Peyer's patch (tissue), 4 donors: ENCODE data around the gene ZNF280D. TPM values are rescaled to one million over a fixed set of nuclear protein-coding genes. Genes with fewer than 3 reads are reported as not detected.

Source experiments
- DNase-seq, 3 donors: peaks; one replicate each; pipeline ENCODE4 v3.0.0-alpha.2; 2017 to 2019
- H3K27ac ChIP-seq, 4 donors: fragments of 200-600 bp; sonication (generic); one replicate each; pipeline ENCODE4 v1.5.1; 2016 to 2019
- H3K27me3 ChIP-seq, 2 donors: fragments of 200-600 bp; sonication (generic); one replicate each; pipeline ENCODE4 v1.5.1; 2019
- H3K36me3 ChIP-seq, 3 donors: fragments of 200-600 bp; sonication (generic); one replicate each; pipeline ENCODE4 v1.5.1; 2016 to 2019
- H3K4me1 ChIP-seq, 4 donors: fragments of 200-600 bp; sonication (generic); one replicate each; pipeline ENCODE4 v1.5.1; 2016 to 2019
- H3K4me3 ChIP-seq, 4 donors: fragments of 200-600 bp; sonication (generic); 1 replicate in 3 of 4; 2 replicates in 1 of 4; pipeline ENCODE4 v1.5.1; 2016 to 2019; ENCODE audit warnings: mild to moderate bottlenecking in 1 of 4
- H3K9me3 ChIP-seq, 4 donors: fragments of 200-600 bp; sonication (generic); one replicate each; pipeline ENCODE4 v1.5.1; 2016 to 2019; ENCODE audit warnings: mild to moderate bottlenecking in 1 of 4
- CTCF ChIP-seq, 6 experiments: fragments of 450-650 bp in 4 of 6; fragments of 200-600 bp in 2 of 6; sonication (generic) in 1 of 6; IDR thresholded peaks; one replicate each; pipeline ENCODE4 v1.5.1; 2017 to 2019; ENCODE audit warnings: antibody characterized with exemption in 6 of 6, mild to moderate bottlenecking in 3 of 6, moderate library complexity in 1 of 6
- POLR2A ChIP-seq, 2 donors: fragments of 450-650 bp; IDR thresholded peaks; one replicate each; pipeline ENCODE4 v1.5.1; 2017; ENCODE audit warnings: antibody characterized with exemption in 2 of 2, mild to moderate bottlenecking in 2 of 2, moderate library complexity in 2 of 2
- small RNA-seq, 2 donors: library from RNA; depleted of rRNA; stranded (forward); fragments of <200 nt; gene quantifications; one replicate each; pipeline ENCODE3, GENCODE V24; 2016
- total RNA-seq, 4 donors: library from RNA; depleted of rRNA; stranded (reverse); fragments of >200 nt; gene quantifications; one replicate each; pipeline ENCODE4 v1.1.0, GENCODE V29; 2016

Gene ZNF280D
- total RNA-seq, 4 donors from 2014 or later: 34.2 to 82.5 (median 45.1) TPM

GRCh38 chr15:56598991-56599390, 134.3 kb downstream of the ZNF280D start:
- Histone ChIP-seq H3K27ac (no peak overlapping the region), H3K9me3 (peaks cover 0 to 6% (median 0%) of the 10 kb centered on the region in 4 donors), H3K27me3 (no peaks in the 10 kb centered on the region), H3K36me3 (no peaks in the 10 kb centered on the region), H3K4me1 (no peaks in the 10 kb centered on the region), H3K4me3 (no peak overlapping the region)
- DNase-seq: no peak
- TF ChIP-seq CTCF (IDR thresholded peaks at IDR 0.05) (no peak), POLR2A (IDR thresholded peaks at IDR 0.05) (no peak)

- no peaks in the 10 kb centered on the region for H3K36me3 ChIP-seq
- DNase-seq: no peak
- H3K4me3 ChIP-seq: no peak overlapping the region
- TF ChIP-seq CTCF (IDR thresholded peaks at IDR 0.05): no peak
- TF ChIP-seq POLR2A (IDR thresholded peaks at IDR 0.05): no peak
- H3K27ac ChIP-seq: no peak overlapping the region
- no peaks in the 10 kb centered on the region for H3K4me1 ChIP-seq
- peaks cover 0 to 17% (median 2%) of the 10 kb centered on the region in 4 donors for H3K9me3 ChIP-seq
- H3K27me3 ChIP-seq: no peaks in the 10 kb centered on the region
These were observed 145.6 kb downstream of the ZNF280D start for GRCh38 chr15:56587686-56588085.

GRCh38 chr15:56586206-56586605, 147.1 kb downstream of the ZNF280D start:
- no peak overlapping the region for H3K27ac ChIP-seq
- H3K9me3 ChIP-seq: peaks cover 0 to 17% (median 2%) of the 10 kb centered on the region in 4 donors
- DNase-seq: no peak
- no peaks in the 10 kb centered on the region for H3K36me3 ChIP-seq
- H3K27me3 ChIP-seq: no peaks in the 10 kb centered on the region
- TF ChIP-seq CTCF (IDR thresholded peaks at IDR 0.05): no peak
- TF ChIP-seq POLR2A (IDR thresholded peaks at IDR 0.05): no peak
- no peak overlapping the region for H3K4me3 ChIP-seq
- H3K4me1 ChIP-seq: no peaks in the 10 kb centered on the region

GRCh38 chr15:56582785-56583184, 150.5 kb downstream of the ZNF280D start:
- H3K36me3 ChIP-seq: no peaks in the 10 kb centered on the region
- H3K4me3 ChIP-seq: no peak overlapping the region
- H3K9me3 ChIP-seq: peaks cover 0 to 17% (median 2%) of the 10 kb centered on the region in 4 donors
- no peaks in the 10 kb centered on the region for H3K4me1 ChIP-seq
- H3K27ac ChIP-seq: no peak overlapping the region
- no peak for TF ChIP-seq CTCF (IDR thresholded peaks at IDR 0.05)
- no peak for TF ChIP-seq POLR2A (IDR thresholded peaks at IDR 0.05)
- H3K27me3 ChIP-seq: no peaks in the 10 kb centered on the region
- DNase-seq: no peak

Small RNA genes lying within 50 kb of the gene (small RNA-seq; reads per million reads assigned to genes)
- gene RF00019: 0 reads per million in 2 donors

Other genes with a start within 250 kb of the ZNF280D start
- gene TCF12, start 185.1 kb upstream of the ZNF280D start, total RNA-seq: 100 to 1,000 TPM in 3 of 4 donors, 10 to 100 TPM in 1; 98.4 to 815 (median 215) TPM